Globus pallidus (tissue), 1 donor: ENCODE measurements around the gene ZNF195.
A peak's percentile ranks its signal among the peaks of the same experiment; 100 is the strongest.
"Not testable (repeated sequence)": the region's sequence is repeated elsewhere in the genome, so short reads cannot be mapped to it uniquely, and the experiment has no call there.

Experiments used
- DNase-seq: peaks from one replicate; pipeline ENCODE4 v3.0.0-alpha.2; 2015; ENCODE audit warnings: low spot score

ZNF195 gene

GRCh38 chr11:3347127-3347526 lies 31.8 kb downstream of the ZNF195 start:
- DNase-seq: no peak

DNA sequence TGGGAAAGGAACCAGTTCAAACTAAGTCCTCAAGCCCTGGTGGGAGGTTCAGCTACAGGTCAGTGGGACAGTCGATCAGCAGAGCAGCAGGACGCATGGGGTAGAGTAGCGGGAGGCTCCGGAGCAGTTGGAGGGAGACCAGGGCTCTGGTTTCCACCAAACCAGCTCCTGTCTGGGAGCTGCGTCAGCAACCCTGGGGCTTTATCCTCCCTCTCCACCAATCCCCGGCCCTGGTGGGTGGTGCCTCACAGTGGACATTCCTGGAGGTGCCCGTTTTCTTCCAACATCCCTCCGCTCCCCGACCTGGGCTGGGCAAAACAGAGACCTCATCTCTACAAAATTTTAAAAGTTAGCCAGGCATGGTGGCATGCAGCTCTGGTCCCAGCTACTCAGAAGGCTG lies 32.4 kb downstream of the ZNF195 start:
- no peak for DNase-seq

- no peak for DNase-seq
Measured at GRCh38 chr11:3345736-3346135, 33.2 kb downstream of the ZNF195 start.

GRCh38 chr11:3344327-3345174 lies 34.4 kb downstream of the ZNF195 start:
- no peak for DNase-seq

DNA sequence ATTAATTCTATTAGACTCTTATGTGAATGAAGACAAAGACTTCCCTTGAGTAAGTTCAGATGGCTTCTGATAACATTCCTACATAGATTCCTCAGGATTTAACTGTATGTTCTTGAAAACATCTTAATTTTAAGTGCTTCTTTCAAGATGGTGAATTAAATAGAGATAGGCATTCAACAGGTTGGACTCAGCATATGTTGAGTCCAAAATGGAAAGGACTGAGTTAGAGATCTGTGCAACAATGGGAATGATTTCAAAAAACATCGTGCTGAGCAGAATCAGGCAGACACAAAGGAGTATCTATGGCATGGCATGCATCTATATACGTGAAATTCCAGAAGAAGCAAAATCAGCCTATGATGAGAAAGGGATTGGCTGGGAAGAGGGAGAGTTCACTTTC lies 36.2 kb downstream of the ZNF195 start:
- DNase-seq: no peak

- DNase-seq: peak; percentile 11
Measured at GRCh38 chr11:3341298-3341697, 37.6 kb downstream of the ZNF195 start.

- DNase-seq: no peak
Measured at GRCh38 chr11:3340025-3340424, 38.9 kb downstream of the ZNF195 start.

- no peak for DNase-seq
Measured at GRCh38 chr11:3339340-3339624, 39.7 kb downstream of the ZNF195 start.

- DNase-seq: no peak
Measured at GRCh38 chr11:3338569-3339339, 40.2 kb downstream of the ZNF195 start.

GRCh38 chr11:3336420-3336819 lies 42.5 kb downstream of the ZNF195 start:
- DNase-seq: not testable (repeated sequence)

DNA sequence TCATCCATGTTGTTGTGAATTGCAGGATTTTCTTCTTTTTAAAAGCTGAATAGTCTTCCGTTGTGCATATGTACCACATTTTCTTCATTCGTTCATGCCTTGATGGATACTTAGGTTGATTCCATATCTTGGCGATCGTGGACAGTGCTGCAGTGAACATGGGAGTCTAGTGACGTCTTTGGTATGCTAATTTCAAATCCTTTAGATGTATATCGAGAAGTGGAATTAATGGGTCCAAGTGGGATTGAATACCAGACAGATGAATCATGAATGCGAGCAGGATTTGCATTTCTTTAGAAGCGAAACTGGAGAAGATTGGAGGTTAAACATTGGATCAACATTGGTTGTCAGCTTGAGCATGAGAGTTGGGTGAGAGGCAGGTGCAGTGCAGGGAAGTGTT lies 45.8 kb downstream of the ZNF195 start:
- not testable (repeated sequence) for DNase-seq

GRCh38 chr11:3331078-3331477 lies 47.9 kb downstream of the ZNF195 start:
- not testable (repeated sequence) for DNase-seq

DNA sequence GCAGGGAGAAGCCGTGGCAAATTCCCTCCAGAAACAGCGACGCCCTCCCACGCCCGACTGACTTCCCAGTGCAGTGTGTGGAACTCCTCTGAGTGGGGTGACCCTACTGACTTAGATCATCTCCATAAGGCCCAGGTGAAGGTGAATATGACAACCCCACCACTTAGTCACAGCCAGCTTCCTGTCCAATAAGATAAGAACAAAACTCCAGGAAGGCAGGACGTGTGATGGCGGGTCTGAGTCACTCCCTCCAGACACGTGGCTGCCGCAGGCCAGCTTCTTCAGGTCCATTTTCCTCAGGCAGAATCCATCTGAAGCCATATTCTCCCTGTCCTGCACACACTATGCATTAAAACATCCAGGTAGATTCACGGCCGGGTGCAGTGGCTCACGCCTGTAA lies 48.9 kb downstream of the ZNF195 start:
- DNase-seq: not testable (repeated sequence)

- not testable (repeated sequence) for DNase-seq
Measured at GRCh38 chr11:3328503-3328902, 50.4 kb downstream of the ZNF195 start.

DNA sequence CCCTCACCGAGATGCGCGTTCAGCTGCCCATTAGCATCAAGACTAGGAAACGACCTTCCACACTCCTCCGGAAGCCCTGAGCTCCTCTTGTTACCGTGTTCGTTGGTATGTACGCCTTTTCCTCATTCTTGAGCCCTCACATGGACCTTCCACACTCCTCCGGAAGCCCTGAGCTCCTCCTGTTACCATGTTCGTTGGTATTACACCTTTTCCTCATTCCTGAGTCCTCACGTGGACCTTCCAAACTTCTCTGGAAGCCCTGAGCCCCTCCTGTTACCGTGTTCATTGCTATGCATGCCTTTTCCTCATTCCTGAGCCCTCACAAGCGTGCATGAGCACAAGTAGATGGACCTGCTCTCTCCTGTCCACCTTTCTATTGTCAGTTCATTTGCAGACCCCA lies 52.5 kb downstream of the ZNF195 start:
- not testable (repeated sequence) for DNase-seq

- not testable (repeated sequence) for DNase-seq
Measured at GRCh38 chr11:3324724-3325123, 54.2 kb downstream of the ZNF195 start.
